Mesodermal cell (in vitro differentiated cells): ENCODE measurements around the gene BDP1.
A peak's percentile ranks its signal among the peaks of the same experiment; 100 is the strongest.
"Not testable (repeated sequence)": the region's sequence is repeated elsewhere in the genome, so short reads cannot be mapped to it uniquely, and the experiment has no call there.

Experiments
- H3K27ac ChIP-seq: 2 replicates; pipeline ENCODE4 v1.7.0; 2013; ENCODE audit warnings: mild to moderate bottlenecking, low read depth, low read length, moderate library complexity; ENCODE audit not compliant: severe bottlenecking
- H3K36me3 ChIP-seq: 2 replicates; pipeline ENCODE4 v1.7.1; 2013; ENCODE audit warnings: mild to moderate bottlenecking, low read length, moderate library complexity; ENCODE audit not compliant: control insufficient read depth, insufficient read depth
- H3K4me1 ChIP-seq: one replicate; pipeline ENCODE4 v1.7.1; 2013; ENCODE audit warnings: mild to moderate bottlenecking, low read length; ENCODE audit not compliant: insufficient read depth, control insufficient read depth, poor library complexity, severe bottlenecking
- H3K4me3 ChIP-seq: 2 replicates; pipeline ENCODE4 v1.7.0; 2013; ENCODE audit warnings: low read length, control low read depth, mild to moderate bottlenecking; ENCODE audit not compliant: insufficient read depth, poor library complexity, severe bottlenecking; ENCODE audit errors: extremely low read depth
- H3K9me3 ChIP-seq: 2 replicates; pipeline ENCODE4 v1.7.1; 2013; ENCODE audit warnings: mild to moderate bottlenecking, low read length, moderate library complexity; ENCODE audit not compliant: control insufficient read depth
- WGBS, 2 experiments: methylation state at CpG; one replicate each; pipeline ENCODE4 v1.1.5; 2013; ENCODE audit warnings: missing lambda C conversion rate in 2 of 2; ENCODE audit not compliant: insufficient coverage in 2 of 2; 5-methylcytosine and 5-hydroxymethylcytosine counted together

Gene BDP1

GRCh38 chr5:71569748-71570509, 114.5 kb downstream of the BDP1 start:
- Histone ChIP-seq H3K36me3 (peaks cover 13% of the 10 kb centered on the region), H3K9me3 (no peaks in the 10 kb centered on the region), H3K27ac (no peak overlapping the region), H3K4me1 (no peaks in the 10 kb centered on the region), H3K4me3 (no peak overlapping the region)
- WGBS, 2 experiments = 100% methylated on average over 3 of the region's 5 CpGs; no CpG with 5 or more reads in 1 of the 2 experiments

GRCh38 chr5:71571811-71572210, 116.4 kb downstream of the BDP1 start:
- not testable (repeated sequence) for H3K36me3 ChIP-seq, H3K9me3 ChIP-seq, H3K27ac ChIP-seq, H3K4me3 ChIP-seq, H3K4me1 ChIP-seq
- 87 to 96% methylated on average over 4 to 5 of the region's 7 CpGs for whole genome bisulfite sequencing, 2 experiments

- H3K4me3 ChIP-seq = no peak overlapping the region
- H3K27ac ChIP-seq = no peak overlapping the region
- no peaks in the 10 kb centered on the region for H3K4me1 ChIP-seq
- H3K36me3 ChIP-seq = no peaks in the 10 kb centered on the region
- H3K9me3 ChIP-seq = no peaks in the 10 kb centered on the region
- WGBS, 2 experiments = 88 to 92% methylated on average over 6 to 7 of the region's 7 CpGs
These were observed 118.1 kb downstream of the BDP1 start for GRCh38 chr5:71573591-71573990.

GRCh38 chr5:71575588-71575987, 120.1 kb downstream of the BDP1 start:
- 90 to 100% methylated on average over 1 to 2 of the region's 4 CpGs for WGBS, 2 experiments
- not testable (repeated sequence) for H3K4me1 ChIP-seq, H3K27ac ChIP-seq, H3K36me3 ChIP-seq, H3K4me3 ChIP-seq, H3K9me3 ChIP-seq

GRCh38 chr5:71576241-71576640, 120.8 kb downstream of the BDP1 start:
- Histone ChIP-seq H3K4me1 (no peaks in the 10 kb centered on the region), H3K27ac (no peak overlapping the region), H3K9me3 (no peaks in the 10 kb centered on the region), H3K36me3 (no peaks in the 10 kb centered on the region), H3K4me3 (no peak overlapping the region)
- WGBS, 2 experiments = 100% methylated on average over 2 of the region's 3 CpGs; no CpG with 5 or more reads in 1 of the 2 experiments

GRCh38 chr5:71577839-71578238, 122.4 kb downstream of the BDP1 start:
- not testable (repeated sequence) for H3K9me3 ChIP-seq, H3K4me1 ChIP-seq, H3K27ac ChIP-seq, H3K36me3 ChIP-seq, H3K4me3 ChIP-seq
- WGBS, 2 experiments = 93 to 96% methylated on average over 4 to 5 of the region's 6 CpGs

- no peaks in the 10 kb centered on the region for H3K9me3 ChIP-seq
- no peaks in the 10 kb centered on the region for H3K36me3 ChIP-seq
- H3K27ac ChIP-seq = no peak overlapping the region
- WGBS, 2 experiments = 87 to 96% methylated on average over 3 to 4 of the region's 4 CpGs
- H3K4me1 ChIP-seq = no peaks in the 10 kb centered on the region
- H3K4me3 ChIP-seq = no peak overlapping the region
These were observed 127.6 kb downstream of the BDP1 start for GRCh38 chr5:71582945-71583584.

GRCh38 chr5:71586052-71586940, 130.8 kb downstream of the BDP1 start:
- H3K9me3 ChIP-seq = no peaks in the 10 kb centered on the region

GRCh38 chr5:71586941-71587765, 131.7 kb downstream of the BDP1 start, which contains the start of gene MCCC2:
Gene MCCC2, plus strand, starts transcription at chr5:71587340. Its CDS starts 86 bp downstream, at chr5:71587426.
- Histone ChIP-seq H3K27ac (peak within 1 kb of the TSS; percentile 58), H3K4me3 (peak within 1 kb of the TSS; percentile 56), H3K9me3 (no peaks in the 10 kb centered on the region), H3K36me3 (no peaks in the 10 kb centered on the region), H3K4me1 (no peaks in the 10 kb centered on the region)
- WGBS, 2 experiments = 4 to 9% methylated on average over 51 to 55 of the region's 56 CpGs

More at GRCh38 chr5:71586052-71586940, 130.8 kb downstream of the BDP1 start:
- 93 to 95% methylated on average over 17 to 18 of the region's 22 CpGs for WGBS, 2 experiments
- Histone ChIP-seq H3K4me3 (peak overlapping the region; percentile 56), H3K4me1 (no peaks in the 10 kb centered on the region), H3K27ac (no peak overlapping the region), H3K36me3 (no peaks in the 10 kb centered on the region)
